Fibroblast of skin of left biceps (primary cell): ENCODE data around the gene TPST1.
A peak's percentile ranks its signal among the peaks of the same experiment; 100 is the strongest.
"Not testable (repeated sequence)": the region's sequence is repeated elsewhere in the genome, so short reads cannot be mapped to it uniquely, and the experiment has no call there.

Source experiments
- DNase-seq, 2 experiments: peaks; one replicate each; pipeline ENCODE4 v3.0.0-alpha.2; 2013; ENCODE audit warnings: low read depth in 2 of 2

TPST1 gene

GRCh38 chr7:66204822-66205740 is at the start of gene TPST1:
Gene TPST1 (plus strand): TSS chr7:66205334. CDS start chr7:66240426, 35,092 bp downstream.
- peak; percentile 59 to 62 for DNase-seq

- DNase-seq, result not testable (repeated sequence)
Measured at GRCh38 chr7:66156035-66156434, 49.1 kb upstream of the TPST1 start.

GRCh38 chr7:66157060-66157459 is 48.1 kb upstream of the TPST1 start:
- DNase-seq, result no peak

- no peak for DNase-seq
Measured at GRCh38 chr7:66162622-66163021, 42.5 kb upstream of the TPST1 start.

- no peak for DNase-seq
Measured at GRCh38 chr7:66163186-66163610, 41.9 kb upstream of the TPST1 start.

- DNase-seq, result no peak
Measured at GRCh38 chr7:66164356-66164755, 40.8 kb upstream of the TPST1 start.

- DNase-seq, result no peak
Measured at GRCh38 chr7:66167773-66168387, 37.3 kb upstream of the TPST1 start.

GRCh38 chr7:66169616-66170015 is 35.5 kb upstream of the TPST1 start:
- no peak for DNase-seq

GRCh38 chr7:66170309-66171231 is 34.6 kb upstream of the TPST1 start:
- no peak for DNase-seq

- not testable (repeated sequence) for DNase-seq
Measured at GRCh38 chr7:66172536-66173401, 32.4 kb upstream of the TPST1 start.

GRCh38 chr7:66173856-66174255 is 31.3 kb upstream of the TPST1 start:
- no peak for DNase-seq

- not testable (repeated sequence) for DNase-seq
Measured at GRCh38 chr7:66175006-66175405, 30.1 kb upstream of the TPST1 start.

- DNase-seq, result no peak
Measured at GRCh38 chr7:66176914-66177313, 28.2 kb upstream of the TPST1 start.

- DNase-seq, result no peak
Measured at GRCh38 chr7:66178258-66178657, 26.9 kb upstream of the TPST1 start.

- DNase-seq, result no peak
Measured at GRCh38 chr7:66181329-66181728, 23.8 kb upstream of the TPST1 start.

- DNase-seq, result no peak
Measured at GRCh38 chr7:66181845-66182244, 23.3 kb upstream of the TPST1 start.

GRCh38 chr7:66182920-66183319 is 22.2 kb upstream of the TPST1 start:
- DNase-seq, result no peak

GRCh38 chr7:66183700-66184099 is 21.4 kb upstream of the TPST1 start:
- peak in 1 of 2 experiments; percentile 10 for DNase-seq

GRCh38 chr7:66185680-66186187 is 19.4 kb upstream of the TPST1 start:
- DNase-seq, result no peak

- no peak for DNase-seq
Measured at GRCh38 chr7:66186991-66187390, 18.1 kb upstream of the TPST1 start.

GRCh38 chr7:66187905-66188304 is 17.2 kb upstream of the TPST1 start:
- DNase-seq, result peak; percentile 43 to 52
